ENCODE results near the gene MMP11. TPM values are rescaled to one million over a fixed set of nuclear protein-coding genes. Genes with fewer than 3 reads are reported as not detected.

The MMP11 gene
- total and polyA plus RNA-seq, 9 donors = 1.4 to 59.7 (median 11.4) TPM

- peak in 1 of 5 donors; percentile 54 for DNase-seq
- no peaks in the 10 kb centered on the region for H3K27me3 ChIP-seq
- H3K4me1 ChIP-seq (ENCODE audit: insufficient read depth) = peaks cover 28% of the 10 kb centered on the region
- H3K36me3 ChIP-seq = no peaks in the 10 kb centered on the region
- no peaks in the 10 kb centered on the region for H3K9me3 ChIP-seq
- intact Hi-C loops (cut with DNase I) = no loop called here
- H3K4me3 ChIP-seq = peak overlapping the region; percentile 100
- peak overlapping the region; percentile 98 to 100 for H3K27ac ChIP-seq
- 23 to 32% (median 24%) methylated on average over 9 of the region's 9 CpGs for WGBS, 3 donors
- TF ChIP-seq EP300 (IDR thresholded peaks at IDR 0.05) = no peak
- TF ChIP-seq, protein P1, sequence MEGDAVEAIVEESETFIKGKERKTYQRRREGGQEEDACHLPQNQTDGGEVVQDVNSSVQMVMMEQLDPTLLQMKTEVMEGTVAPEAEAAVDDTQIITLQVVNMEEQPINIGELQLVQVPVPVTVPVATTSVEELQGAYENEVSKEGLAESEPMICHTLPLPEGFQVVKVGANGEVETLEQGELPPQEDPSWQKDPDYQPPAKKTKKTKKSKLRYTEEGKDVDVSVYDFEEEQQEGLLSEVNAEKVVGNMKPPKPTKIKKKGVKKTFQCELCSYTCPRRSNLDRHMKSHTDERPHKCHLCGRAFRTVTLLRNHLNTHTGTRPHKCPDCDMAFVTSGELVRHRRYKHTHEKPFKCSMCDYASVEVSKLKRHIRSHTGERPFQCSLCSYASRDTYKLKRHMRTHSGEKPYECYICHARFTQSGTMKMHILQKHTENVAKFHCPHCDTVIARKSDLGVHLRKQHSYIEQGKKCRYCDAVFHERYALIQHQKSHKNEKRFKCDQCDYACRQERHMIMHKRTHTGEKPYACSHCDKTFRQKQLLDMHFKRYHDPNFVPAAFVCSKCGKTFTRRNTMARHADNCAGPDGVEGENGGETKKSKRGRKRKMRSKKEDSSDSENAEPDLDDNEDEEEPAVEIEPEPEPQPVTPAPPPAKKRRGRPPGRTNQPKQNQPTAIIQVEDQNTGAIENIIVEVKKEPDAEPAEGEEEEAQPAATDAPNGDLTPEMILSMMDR (IDR thresholded peaks at IDR 0.05) = no peak
- TF ChIP-seq POLR2A (IDR thresholded peaks at IDR 0.05) = no peak
Measured at GRCh38 chr22:23786261-23786710, 13.6 kb downstream of the MMP11 start.

DNA sequence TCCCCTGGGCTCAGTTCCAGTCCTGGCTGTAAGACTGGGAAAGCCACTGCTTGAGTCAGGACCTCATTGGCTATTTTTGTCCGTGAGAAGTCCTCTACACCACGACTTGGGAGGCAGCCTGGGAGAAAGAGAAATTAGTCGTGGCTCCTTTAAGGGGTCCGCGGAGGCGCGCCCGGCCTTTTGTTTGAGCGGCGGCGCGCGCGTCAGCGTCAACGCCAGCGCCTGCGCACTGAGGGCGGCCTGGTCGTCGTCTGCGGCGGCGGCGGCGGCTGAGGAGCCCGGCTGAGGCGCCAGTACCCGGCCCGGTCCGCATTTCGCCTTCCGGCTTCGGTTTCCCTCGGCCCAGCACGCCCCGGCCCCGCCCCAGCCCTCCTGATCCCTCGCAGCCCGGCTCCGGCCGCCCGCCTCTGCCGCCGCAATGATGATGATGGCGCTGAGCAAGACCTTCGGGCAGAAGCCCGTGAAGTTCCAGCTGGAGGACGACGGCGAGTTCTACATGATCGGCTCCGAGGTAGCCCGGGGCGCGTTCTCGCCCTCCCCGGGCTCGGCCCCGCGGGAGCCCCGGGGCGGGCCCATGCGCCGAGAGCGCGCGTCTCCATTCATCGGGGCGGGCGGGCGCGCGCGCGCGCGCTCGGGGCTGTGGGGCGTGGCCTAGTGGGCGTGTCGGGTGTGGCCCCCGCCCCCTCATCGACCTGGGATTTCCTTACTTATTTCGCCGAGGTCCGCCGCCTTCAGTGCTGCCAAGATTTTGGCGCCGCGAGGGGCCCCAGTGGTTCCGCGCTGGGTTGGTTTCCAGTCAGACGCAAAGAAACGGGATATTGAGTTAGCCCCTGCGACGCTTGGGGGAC, 14.3 kb downstream of the MMP11 start, which contains the start of gene SMARCB1:
Gene SMARCB1 (plus strand): TSS at position 215 of the 848 bp plus-strand sequence. CDS start 204 bp downstream, at position 419.
- Histone ChIP-seq H3K4me3 (peak within 1 kb of the TSS; percentile 100), H3K4me1 (ENCODE audit: insufficient read depth) (peaks cover 33% of the 10 kb centered on the region), H3K9me3 (no peaks in the 10 kb centered on the region), H3K36me3 (no peaks in the 10 kb centered on the region), H3K27ac (peak within 1 kb of the TSS; percentile 98 to 100), H3K27me3 (no peaks in the 10 kb centered on the region)
- DNase-seq = peak; percentile 88 to 94 (median 90)
- WGBS, 3 donors = 0 to 1% (median 0%) methylated on average over 56 to 97 of the region's 97 CpGs
- TF ChIP-seq, protein P1 (IDR thresholded peaks at IDR 0.05) = no peak
- TF ChIP-seq POLR2A (IDR thresholded peaks at IDR 0.05) (peak; percentile 82), EP300 (IDR thresholded peaks at IDR 0.05) (no peak)
- intact Hi-C loops (cut with DNase I) = no loop called here

DNA sequence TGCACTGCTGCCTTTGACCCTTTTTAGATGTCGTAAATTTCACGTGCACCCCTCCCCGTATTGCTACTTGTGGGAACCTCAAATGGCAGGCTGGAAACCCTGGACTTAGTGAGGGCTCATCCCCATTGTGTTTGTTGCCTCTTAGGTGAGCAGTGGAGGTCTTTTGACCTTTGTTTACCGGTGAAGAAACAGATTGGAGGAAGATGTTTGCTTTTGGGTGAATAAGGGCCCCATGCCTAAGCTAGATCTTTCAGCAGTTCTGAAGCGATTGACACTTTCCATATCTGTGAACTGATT, 14.9 kb downstream of the MMP11 start:
- peak overlapping the region; percentile 98 to 100 for H3K27ac ChIP-seq

GRCh38 chr22:23787910-23788309, 15.3 kb downstream of the MMP11 start:
- 34 to 39% (median 37%) methylated on average over 3 of the region's 3 CpGs for WGBS, 3 donors
- peaks cover 41% of the 10 kb centered on the region for H3K4me1 ChIP-seq (ENCODE audit: insufficient read depth)
- intact Hi-C loops (cut with DNase I) = no loop called here
- peak overlapping the region; percentile 98 to 100 for H3K27ac ChIP-seq
- no peaks in the 10 kb centered on the region for H3K9me3 ChIP-seq
- no peaks in the 10 kb centered on the region for H3K36me3 ChIP-seq
- TF ChIP-seq POLR2A (IDR thresholded peaks at IDR 0.05) (no peak), EP300 (IDR thresholded peaks at IDR 0.05) (no peak)
- TF ChIP-seq, protein P1 (IDR thresholded peaks at IDR 0.05) = no peak
- DNase-seq = no peak
- peak overlapping the region; percentile 100 for H3K4me3 ChIP-seq
- no peaks in the 10 kb centered on the region for H3K27me3 ChIP-seq

More for the DNA sequence above, 14.9 kb downstream of the MMP11 start:
- H3K4me1 ChIP-seq (ENCODE audit: insufficient read depth) = peaks cover 39% of the 10 kb centered on the region
- no peak for DNase-seq
- TF ChIP-seq EP300 (IDR thresholded peaks at IDR 0.05) (no peak), POLR2A (IDR thresholded peaks at IDR 0.05) (peak; percentile 20)
- TF ChIP-seq, protein P1 (IDR thresholded peaks at IDR 0.05) = no peak
- no peaks in the 10 kb centered on the region for H3K9me3 ChIP-seq
- peak overlapping the region; percentile 100 for H3K4me3 ChIP-seq
- H3K36me3 ChIP-seq = no peaks in the 10 kb centered on the region
- 0 to 2% (median 1%) methylated on average over 5 of the region's 5 CpGs for WGBS, 3 donors
- intact Hi-C loops (cut with DNase I) = no loop called here
- no peaks in the 10 kb centered on the region for H3K27me3 ChIP-seq

All from ovary (tissue), 9 donors.